GM18511 (cell line): ENCODE data around the gene SRGAP2.
"Not testable (repeated sequence)": the region's sequence is repeated elsewhere in the genome, so short reads cannot be mapped to it uniquely, and the experiment has no call there.

Source experiments
- ATAC-seq: cut with Tn5 transposase; IDR thresholded peaks from one replicate; pipeline ENCODE4 v1.9.1; 2021; ENCODE audit warnings: mild to moderate bottlenecking, moderate library complexity; ENCODE audit not compliant: unreplicated experiment

The SRGAP2 gene

DNA sequence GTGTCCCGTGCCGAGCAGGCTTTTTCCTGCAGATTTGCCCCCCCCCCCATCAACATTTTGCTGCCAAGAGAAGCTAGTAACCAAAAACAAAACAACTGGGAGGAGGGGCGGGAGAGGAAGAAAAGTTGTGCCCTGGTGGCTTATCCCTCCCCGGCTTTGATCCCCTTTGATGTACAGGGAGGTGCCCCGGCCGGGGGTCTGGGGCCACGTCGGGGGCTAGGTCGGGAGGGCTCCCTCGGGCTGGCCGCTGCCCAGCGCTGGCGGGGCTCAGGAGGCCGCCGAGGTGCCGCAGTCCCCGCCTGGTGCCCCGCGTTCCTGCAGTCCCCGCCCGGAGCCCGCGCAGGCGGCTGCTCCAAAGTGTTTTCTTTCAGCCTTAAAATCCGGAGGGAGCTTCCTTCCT is 1.5 kb downstream of the SRGAP2 start:
- ATAC-seq, result not testable (repeated sequence)

DNA sequence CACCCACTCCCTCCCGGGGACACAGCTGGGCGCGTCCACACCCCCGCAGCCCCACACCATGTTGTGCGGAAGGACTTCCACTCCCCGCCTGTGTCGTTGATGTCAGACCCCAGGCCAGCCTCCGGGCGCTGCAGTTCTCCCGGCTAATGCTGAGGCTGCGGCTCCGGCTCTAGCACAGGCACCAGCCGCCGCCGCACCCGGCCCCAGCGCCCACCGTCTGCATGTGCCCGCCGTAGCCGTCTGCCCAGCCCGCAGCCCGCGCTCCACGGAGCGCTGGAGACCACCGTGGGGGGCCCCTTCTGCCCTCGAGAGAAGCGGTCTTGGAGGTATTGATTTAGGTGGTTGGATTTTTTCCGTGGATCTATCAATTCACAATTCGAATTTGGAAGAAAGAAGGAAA is 2.2 kb downstream of the SRGAP2 start:
- ATAC-seq, result not testable (repeated sequence)

DNA sequence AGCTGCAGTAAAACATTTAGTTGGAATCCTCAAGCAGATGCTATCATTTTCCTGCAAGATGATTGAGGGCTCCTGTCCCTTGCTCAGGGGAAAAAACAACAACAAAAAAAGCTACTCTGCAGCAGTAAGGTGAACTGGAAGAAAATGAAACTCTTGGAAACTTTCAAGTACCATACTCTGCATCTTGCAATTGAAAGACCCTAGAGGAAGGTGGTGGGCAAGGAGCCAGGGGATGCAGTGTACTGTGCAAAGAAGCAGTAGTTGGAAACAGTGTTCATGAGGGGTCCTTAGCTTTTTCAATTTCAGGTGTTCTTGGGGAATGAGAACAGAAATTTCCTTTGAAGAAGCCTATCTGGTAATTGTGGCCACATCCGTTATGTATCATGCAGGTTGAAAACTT is 7.5 kb downstream of the SRGAP2 start:
- ATAC-seq, result not testable (repeated sequence)

DNA sequence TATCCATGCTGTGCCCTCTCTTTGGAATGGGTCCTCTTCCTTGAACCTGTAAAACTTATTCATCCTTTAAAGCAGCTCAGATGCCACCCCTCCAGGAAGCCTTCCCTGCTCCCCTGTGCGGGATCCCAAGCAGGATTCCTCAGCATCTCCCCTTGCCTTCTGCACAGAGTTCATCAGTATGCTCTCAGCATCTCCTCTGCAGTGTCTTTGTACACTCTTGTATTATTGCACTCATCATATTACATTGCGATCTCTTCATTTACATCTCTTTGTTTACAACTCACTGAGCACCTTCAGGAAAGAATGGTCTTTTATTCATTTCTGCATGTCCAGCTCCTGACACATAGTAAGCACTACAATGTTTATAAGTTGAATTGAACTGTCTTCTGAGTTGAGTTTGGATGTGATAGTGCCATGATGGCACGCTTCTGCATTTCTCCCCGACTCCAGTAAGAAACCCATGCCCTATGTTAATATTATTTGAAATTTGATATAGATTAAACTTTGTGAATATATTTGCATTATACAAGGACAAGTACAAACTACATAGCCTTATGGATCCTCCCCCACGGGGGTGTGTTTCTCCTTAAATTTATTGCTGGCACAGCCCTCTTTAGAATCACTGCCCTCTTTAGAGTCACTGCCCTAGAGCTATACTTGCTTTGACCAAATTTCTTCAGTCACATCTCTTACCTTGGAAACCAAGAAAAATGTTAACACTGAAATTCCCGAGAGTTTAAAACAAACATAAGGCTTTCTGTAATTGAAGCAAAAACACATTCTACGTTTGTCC is 12.5 kb downstream of the SRGAP2 start:
- not testable (repeated sequence) for ATAC-seq

DNA sequence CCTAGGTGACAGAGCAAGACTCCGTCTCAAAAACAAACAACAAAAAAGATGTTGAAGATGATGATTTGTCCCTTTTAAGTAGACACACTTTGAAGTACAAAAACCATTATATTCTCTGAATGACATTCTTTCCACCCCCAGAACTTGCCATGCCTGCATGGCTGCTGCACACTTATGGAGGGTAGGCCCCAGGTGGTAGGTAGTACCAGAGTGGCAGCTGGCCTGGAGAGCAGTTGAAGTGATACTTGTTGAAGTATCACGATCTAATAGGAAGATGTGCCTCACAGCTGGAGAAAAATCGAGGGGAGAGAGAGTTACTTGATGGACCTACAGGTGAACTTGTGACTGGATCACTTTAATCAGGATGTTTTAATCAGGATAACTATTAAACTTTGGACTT is 14.9 kb downstream of the SRGAP2 start:
- not testable (repeated sequence) for ATAC-seq

DNA sequence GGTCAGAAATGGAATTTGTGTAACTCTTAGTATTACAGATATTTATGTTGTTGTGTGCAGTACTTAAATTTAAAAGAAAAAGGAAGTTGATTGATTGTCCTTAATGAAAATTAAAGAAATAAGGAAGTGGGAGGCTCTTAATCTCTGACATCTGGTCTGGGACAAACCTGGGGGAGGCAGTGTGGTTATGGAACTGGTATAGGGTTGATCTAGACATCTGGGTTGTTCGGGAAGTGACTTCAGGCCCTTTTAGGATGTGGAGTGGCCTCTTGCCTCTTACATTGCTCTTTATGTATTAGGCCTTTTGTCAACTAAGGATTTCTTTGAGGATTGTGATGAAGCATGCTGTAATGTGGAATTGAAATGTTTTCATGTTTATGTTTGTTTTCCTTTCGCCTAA is 15.4 kb downstream of the SRGAP2 start:
- not testable (repeated sequence) for ATAC-seq

DNA sequence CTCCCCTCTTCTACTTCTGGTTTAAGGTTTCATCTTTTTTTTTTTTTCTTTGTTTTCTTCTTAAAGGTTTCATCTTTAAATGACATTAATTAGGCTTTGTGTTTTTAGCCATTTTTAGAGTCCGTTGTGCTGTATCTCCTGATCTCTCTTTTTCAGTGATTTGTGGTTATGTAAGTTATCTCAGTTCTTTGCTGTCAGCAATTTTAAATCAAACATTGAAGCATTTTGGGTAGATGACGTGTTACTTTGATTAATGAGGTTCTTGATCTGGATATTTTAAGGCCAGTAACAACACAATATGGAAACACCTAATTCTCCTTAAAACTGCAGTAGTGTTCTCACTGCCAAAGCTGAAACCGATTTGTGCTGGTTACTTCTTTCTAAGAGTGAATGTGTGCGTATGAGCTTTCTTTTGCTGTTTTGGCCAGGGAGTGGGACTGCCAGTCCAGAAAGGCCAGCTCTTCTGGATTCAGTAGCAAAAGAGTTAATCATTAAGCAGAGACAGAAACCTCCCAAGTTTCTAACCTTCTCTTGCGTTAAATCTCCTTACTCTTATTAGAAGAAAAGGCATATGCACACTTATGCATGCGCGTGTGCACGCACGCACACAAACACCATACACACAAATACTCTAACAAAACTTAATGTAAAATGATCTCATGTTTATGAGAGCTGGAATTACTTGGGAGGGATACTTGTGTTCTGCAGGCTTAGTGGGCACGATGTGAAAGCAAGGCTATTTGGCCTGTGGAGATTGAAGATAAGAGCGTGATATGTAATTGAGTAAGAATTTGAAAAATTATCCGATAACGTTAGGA is 16.4 kb downstream of the SRGAP2 start:
- not testable (repeated sequence) for ATAC-seq

DNA sequence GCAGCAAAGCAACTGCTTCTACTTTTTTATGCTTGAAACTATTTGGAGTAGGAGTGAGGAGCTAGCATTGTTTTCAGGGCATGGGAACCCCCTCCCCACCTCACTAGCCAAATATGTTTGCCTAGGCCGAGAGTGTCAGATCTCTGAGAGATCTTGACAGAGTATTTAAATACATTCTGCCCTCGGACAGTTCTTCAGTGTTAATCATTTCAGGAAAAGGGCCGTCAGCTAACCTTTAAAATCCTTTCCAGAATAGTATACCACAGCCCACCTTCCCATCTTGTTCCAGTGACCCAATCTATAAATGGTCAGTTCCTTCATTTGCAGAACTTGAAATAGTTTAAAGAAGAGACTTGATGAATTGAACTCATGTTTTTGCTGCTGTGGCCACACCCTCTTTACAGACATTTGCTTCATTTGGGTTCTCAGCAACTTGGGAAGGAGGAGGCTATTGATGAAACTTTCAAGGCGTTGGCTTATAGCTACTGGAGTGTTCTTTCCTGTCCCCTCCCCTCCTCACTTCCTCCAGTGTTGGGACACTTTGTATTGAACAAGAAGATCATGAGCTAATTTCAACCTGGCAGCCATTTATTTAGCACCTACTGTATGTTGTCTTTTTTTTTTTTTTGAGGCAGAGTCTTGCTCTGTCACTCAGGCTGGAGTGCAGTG is 17.1 kb downstream of the SRGAP2 start:
- ATAC-seq, result not testable (repeated sequence)

DNA sequence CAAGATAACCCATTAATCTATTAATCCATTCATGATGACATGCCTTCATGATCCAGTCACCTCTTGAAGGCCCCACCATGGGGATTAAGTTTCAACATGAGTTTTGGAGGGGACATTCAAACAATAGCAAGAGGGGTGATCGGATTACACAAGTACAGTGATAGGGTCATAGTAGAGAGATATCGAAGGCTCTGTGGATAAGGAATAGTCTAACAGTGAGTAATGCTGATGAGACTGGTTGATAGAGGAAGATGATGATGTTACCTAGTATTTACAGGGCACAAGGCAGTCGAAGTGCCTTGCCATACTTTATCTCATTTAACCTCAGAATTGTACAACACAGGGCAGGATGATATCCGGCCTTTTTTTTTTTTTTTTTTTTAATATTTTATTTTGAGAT is 18.2 kb downstream of the SRGAP2 start:
- ATAC-seq, result not testable (repeated sequence)

DNA sequence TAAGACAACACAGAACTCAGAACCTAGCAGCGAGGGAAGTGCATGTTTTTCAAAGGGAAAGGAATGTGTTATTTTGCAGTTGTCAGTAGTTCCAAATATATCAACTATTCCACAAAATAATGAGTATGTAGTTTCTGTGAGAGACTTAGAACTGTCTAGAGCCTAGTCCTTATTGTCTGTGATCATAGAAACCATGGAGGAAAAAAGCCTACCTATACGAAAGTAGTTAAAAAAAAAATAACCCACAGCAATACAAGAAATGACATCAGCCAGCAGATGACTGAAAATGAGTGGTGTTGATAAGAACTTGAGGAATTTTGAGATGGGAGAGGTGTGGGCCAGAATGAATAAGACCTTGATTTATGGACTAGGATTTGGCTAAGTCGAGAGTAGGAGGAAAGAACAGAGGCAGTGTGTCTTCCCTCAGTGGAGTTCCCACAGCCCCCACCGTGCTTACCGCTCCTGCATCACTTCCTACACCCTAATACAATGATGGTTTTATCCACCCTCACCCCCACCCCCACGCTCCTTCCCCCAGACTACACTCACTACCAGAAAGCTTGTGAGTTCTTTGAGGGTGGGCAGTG is 20.9 kb downstream of the SRGAP2 start:
- not testable (repeated sequence) for ATAC-seq

DNA sequence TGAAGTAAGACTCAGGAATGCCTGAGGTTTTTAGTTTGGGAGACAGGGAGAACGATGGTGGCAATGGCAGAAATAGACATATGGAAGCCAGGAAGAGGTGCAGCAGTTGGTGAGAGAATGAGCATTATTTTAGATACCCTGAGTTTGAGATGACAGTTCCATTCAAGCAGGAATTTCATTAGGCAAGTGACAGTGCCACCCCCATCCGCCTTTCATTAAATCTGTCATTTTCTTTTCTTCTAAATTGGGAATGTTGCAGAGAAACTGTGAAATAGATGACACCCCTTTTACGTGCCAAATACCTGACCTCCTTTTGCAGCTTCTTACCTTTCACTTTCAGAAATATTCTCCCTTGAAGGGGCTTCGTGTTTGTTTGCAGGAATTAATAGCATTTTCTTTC is 22.0 kb downstream of the SRGAP2 start:
- not testable (repeated sequence) for ATAC-seq

DNA sequence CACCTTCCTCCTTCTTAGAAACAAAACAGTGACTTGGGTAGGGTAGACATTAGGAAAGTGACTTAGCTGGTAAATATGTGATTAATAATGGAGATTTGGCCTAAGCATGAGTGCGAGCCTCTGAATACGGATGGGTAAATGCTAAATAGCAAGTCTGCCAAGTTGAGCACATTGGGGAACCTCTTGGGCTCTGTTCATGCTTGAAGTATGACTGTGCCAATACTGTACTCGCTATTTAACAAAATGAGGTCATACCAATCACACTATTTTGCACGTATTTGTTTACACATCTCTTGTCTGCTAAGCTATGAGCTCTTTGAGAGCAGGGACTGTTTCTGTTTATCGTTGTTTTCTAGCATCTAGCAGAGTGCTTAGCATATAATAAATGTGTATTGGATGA is 23.5 kb downstream of the SRGAP2 start:
- not testable (repeated sequence) for ATAC-seq

DNA sequence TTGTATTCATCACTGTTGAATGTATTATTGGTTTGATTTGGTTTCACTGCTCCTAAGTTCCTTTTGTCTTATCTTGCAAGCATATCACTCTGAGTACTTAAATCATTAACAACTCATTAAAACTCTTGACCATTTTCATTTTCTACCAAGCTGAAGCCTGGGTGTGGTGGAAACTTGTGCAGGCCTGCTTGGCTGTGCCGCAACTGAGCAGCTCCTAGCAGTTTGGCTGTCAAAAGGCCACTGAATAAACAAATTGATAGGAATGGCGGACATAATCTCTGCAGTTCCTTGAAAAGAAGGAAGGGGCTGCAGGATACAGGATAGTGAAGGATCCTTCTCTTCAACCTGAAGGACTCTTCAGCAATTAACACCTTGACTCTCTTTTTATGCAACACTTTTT is 25.9 kb downstream of the SRGAP2 start:
- ATAC-seq, result not testable (repeated sequence)

DNA sequence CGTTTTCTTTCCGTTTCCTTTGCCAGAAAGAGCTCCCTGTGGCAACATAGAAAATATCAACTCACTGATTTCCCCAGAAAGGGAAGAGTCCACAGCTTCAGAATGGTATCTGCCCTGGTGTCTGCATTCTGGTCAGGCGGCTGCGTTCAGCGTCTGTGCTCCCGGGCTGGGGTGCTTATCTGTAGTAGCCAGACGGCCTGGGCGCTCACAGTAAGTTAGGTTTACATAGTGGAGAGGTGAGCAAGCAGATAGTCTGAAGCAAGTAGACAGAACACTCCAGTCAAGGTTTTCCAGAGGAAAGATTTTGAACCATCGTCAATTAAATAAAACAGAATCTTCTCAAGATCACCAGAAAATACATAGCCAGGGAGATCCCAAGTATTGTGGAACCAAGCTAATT is 28.6 kb downstream of the SRGAP2 start:
- ATAC-seq, result not testable (repeated sequence)

DNA sequence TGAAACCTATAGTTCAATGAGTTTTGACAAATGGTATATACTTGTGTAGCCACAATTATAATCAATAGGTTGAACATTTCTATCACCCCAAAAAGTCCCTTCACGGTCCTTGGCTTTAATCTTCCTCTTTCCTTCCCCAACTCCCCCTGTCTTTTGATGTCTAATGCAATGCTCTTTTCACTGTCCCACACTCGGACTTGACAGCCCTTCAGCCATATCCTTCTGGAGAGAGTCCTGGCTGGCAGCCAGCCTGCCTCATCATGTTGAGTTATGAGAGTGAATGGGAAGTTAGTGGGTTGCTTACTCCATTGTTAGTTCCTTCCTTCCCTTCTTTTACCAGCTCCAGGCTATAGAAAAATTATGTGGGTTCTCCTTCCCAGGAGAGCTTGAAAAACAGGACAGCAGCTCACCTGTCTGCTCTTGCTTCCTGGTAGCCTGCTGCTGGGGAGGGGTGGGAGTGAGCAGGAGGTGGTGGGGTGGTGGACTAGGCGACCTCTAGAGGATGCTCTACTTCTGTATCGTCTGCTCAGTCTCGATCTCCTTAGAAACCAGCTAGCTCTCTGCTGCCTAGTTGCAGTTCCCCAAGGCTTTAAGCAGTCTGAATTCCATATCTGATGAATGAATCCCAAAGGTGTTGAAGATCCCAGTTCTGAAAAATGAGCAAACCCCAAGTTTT is 29.8 kb downstream of the SRGAP2 start:
- ATAC-seq, result not testable (repeated sequence)

DNA sequence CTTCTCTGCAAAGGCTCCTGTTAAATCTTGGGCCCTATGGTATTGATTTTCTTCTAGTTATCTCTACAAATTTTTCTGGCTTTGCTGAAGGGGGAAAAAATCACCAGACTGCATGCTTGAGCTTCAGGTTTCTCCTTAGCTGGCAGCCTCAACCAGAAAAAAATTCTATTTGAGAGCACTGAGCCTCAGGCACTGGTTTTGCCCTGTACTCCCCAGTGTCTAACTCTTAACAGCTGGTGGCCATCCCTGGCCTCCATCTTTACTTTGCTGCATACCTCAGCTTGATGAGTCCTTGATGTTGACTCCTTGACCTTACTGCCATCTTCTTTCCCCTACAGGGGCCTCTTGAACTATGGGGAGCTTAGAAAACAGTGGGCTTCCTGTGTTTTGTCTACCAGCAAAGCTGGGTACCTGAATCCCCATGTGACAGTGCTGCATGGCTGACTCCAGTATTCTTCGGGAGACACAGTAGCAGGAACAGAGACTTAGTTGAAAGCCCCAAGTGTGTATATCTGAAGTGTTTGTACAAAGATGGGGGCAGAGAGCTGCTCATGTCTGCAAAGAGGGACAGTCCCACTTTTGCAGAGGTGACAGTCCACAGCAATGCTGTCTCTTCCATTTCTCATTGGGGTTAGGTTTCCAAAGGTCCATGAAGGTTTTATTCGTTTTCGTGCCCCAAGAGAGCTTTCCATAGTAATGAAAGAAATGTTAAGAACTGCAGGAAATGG is 31.0 kb downstream of the SRGAP2 start:
- ATAC-seq, result not testable (repeated sequence)

DNA sequence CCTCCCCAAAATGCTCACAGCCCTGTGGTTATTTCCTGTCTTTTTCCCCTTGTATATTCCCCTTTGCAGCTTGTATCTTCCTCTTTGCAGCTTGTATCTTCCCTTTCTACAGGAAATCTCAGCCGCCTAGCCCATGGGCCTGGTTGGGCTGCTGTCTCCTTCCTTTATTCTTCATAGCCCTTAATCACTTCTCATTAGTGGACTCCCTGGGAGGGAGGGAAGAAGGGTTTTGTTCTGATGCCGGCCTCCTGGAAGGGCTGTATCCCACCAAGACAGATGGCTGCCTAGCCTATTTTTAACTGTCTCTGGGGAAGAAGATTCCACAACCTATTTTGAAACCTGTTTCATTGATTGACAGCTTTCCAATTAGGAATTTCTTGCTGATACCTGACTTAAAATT is 31.8 kb downstream of the SRGAP2 start:
- not testable (repeated sequence) for ATAC-seq

DNA sequence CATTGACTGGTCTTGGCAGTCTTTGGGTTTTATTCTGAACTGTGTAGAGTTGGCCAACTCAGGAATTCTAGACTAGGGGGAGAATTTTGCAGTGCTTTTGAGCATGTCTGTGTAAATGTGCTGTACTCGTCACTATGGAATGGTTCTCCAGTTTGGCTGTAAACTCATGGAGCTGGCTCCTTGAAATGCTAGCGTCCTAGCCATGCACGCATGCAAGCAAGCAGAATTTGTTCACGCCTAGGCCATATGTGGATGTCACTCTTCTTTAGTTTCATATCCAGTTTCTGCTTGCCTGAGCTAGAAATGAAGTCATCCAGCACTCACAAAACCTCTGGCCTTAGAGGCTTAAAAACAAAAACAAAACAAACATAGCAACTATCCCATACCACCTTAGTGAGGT is 36.9 kb downstream of the SRGAP2 start:
- ATAC-seq, result peak; percentile 54

DNA sequence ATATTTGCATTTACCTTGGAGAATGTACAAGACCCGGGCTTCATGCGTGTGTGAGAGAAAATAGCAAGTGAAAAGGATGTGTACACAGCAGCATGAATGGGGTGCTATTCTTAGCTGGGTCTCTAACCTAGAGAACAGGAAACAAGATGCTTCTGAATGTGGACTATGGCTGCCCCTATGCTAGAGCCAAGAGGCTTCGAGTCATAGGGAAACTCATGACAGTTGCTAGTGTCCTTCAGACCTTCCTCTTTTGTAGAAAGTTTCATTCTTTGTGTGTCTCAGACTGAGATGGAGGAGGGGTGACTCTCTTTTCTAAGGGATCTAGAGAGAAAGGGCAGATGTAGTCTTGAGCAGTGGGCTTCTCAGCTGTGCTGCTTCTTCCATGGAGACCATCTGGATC is 40.0 kb downstream of the SRGAP2 start:
- peak; percentile 99 for ATAC-seq

DNA sequence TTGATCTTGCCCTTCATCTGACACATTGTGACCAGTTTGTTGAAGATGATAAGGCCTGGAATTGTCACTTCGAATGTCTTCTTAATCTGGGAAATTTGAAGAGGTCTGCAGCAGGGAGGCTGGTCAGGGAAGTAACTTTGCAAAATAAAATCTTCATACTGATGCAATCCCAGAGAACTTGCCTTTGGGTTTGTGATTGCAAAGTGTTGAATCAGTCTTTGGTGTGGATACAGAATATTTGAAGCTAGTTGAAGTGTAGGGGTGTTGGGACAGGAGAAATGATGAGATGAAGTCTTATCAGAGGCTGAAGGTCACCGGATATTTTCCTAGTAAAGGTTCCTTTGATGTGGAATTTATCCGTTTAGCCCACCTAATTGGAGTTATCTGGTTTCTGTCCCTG is 42.1 kb downstream of the SRGAP2 start:
- not testable (repeated sequence) for ATAC-seq
